ENCODE measurements around the gene B4GAT1.

- TF ChIP-seq, protein P1, sequence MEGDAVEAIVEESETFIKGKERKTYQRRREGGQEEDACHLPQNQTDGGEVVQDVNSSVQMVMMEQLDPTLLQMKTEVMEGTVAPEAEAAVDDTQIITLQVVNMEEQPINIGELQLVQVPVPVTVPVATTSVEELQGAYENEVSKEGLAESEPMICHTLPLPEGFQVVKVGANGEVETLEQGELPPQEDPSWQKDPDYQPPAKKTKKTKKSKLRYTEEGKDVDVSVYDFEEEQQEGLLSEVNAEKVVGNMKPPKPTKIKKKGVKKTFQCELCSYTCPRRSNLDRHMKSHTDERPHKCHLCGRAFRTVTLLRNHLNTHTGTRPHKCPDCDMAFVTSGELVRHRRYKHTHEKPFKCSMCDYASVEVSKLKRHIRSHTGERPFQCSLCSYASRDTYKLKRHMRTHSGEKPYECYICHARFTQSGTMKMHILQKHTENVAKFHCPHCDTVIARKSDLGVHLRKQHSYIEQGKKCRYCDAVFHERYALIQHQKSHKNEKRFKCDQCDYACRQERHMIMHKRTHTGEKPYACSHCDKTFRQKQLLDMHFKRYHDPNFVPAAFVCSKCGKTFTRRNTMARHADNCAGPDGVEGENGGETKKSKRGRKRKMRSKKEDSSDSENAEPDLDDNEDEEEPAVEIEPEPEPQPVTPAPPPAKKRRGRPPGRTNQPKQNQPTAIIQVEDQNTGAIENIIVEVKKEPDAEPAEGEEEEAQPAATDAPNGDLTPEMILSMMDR (IDR thresholded peaks at IDR 0.05) = no peak
- TF ChIP-seq EP300 (IDR thresholded peaks at IDR 0.05) (no peak), POLR2A (IDR thresholded peaks at IDR 0.05) (no peak), POLR2AphosphoS5 (IDR thresholded peaks at IDR 0.05) (no peak)
Observed at GRCh38 chr11:66369073-66369894, 21.9 kb upstream of the B4GAT1 start.

Measured in upper lobe of left lung (tissue), 4 donors.